Naive thymus-derived CD8-positive, alpha-beta T cell (primary cell): Measurements from ENCODE around the gene CFAP46. TPM values are rescaled to one million over a fixed set of nuclear protein-coding genes. Genes with fewer than 3 reads are reported as not detected.
"Not testable (repeated sequence)": the region's sequence is repeated elsewhere in the genome, so short reads cannot be mapped to it uniquely, and the experiment has no call there.

Experiments used
- ATAC-seq, 2 donors: fragments of 150-1000 bp; cut with Tn5 transposase in 1 of 2; sonication (Bioruptor Pico), chemical (Tn5 transposase) in 1 of 2; 1 replicate in 1 of 2; 2 replicates in 1 of 2; pipeline ENCODE4 v1.10.0; 2021; ENCODE audit warnings: mild to moderate bottlenecking in 2 of 2, moderate library complexity in 2 of 2
- POLR2A ChIA-PET: fragments of 350-600 bp; sonication (Branson Sonifier 250); formaldehyde crosslinking; loops from one replicate; lab custom pipeline; 2021; ENCODE audit warnings: antibody characterized with exemption; lab: Charles Lee
- DNase-seq, 10 donors: peaks; one replicate each; pipeline versions ENCODE4 v3.0.0 to v3.0.0-alpha.2; 2020 to 2022
- H3K27ac Mint-ChIP-seq, 10 donors: one replicate each; pipeline ENCODE4 v1.8.0; 2020 to 2022; ENCODE audit warnings: mild to moderate bottlenecking in 10 of 10, mixed read lengths in 10 of 10, moderate library complexity in 4 of 10, inconsistent platforms in 1 of 10
- H3K27me3 Mint-ChIP-seq, 5 donors: one replicate each; pipeline ENCODE4 v1.8.0; 2021 to 2022; ENCODE audit warnings: mixed read lengths in 5 of 5
- H3K36me3 Mint-ChIP-seq, 3 donors: one replicate each; pipeline ENCODE4 v1.8.0; 2020 to 2022; ENCODE audit warnings: mixed read lengths in 3 of 3, mild to moderate bottlenecking in 2 of 3, inconsistent platforms in 1 of 3
- H3K4me1 Mint-ChIP-seq, 4 donors: one replicate each; pipeline ENCODE4 v1.8.0; 2021 to 2022; ENCODE audit warnings: mixed read lengths in 4 of 4
- H3K4me3 Mint-ChIP-seq, 10 donors: one replicate each; pipeline ENCODE4 v1.8.0; 2020 to 2022; ENCODE audit warnings: mild to moderate bottlenecking in 10 of 10, mixed read lengths in 10 of 10, moderate library complexity in 6 of 10, inconsistent platforms in 1 of 10
- H3K9me3 Mint-ChIP-seq, 9 donors: one replicate each; pipeline ENCODE4 v1.8.0; 2020 to 2022; ENCODE audit warnings: mixed read lengths in 9 of 9, mild to moderate bottlenecking in 3 of 9, inconsistent platforms in 1 of 9, moderate library complexity in 1 of 9
- polyA plus RNA-seq, 3 donors: library from polyadenylated mRNA; unstranded; fragments of 300-500 nt; fragmentation: Illumina TruSeq; gene quantifications; one replicate each; pipeline ENCODE4 v1.2.3, GENCODE V29; 2021
- total RNA-seq, 8 experiments: library from RNA in 2 of 8; stranded (reverse) in 2 of 8; gene quantifications; one replicate each; pipeline ENCODE4 v1.2.3 and lab custom pipeline; 2021 to 2026

CFAP46 gene
- total and polyA plus RNA-seq, 5 experiments from 2014 or later: not detected

GRCh38 chr10:132772816-132773215 is 169.6 kb downstream of the CFAP46 start:
- H3K4me3 Mint-ChIP-seq, ATAC-seq, H3K27ac Mint-ChIP-seq, H3K4me1 Mint-ChIP-seq, POLR2A ChIA-PET, H3K9me3 Mint-ChIP-seq, DNase-seq, H3K27me3 Mint-ChIP-seq: not testable (repeated sequence)
- H3K36me3 Mint-ChIP-seq: peaks cover 0 to 49% (median 32%) of the 10 kb centered on the region in 3 donors

- Mint-ChIP-seq H3K4me3 (no peak overlapping the region), H3K27ac (no peak overlapping the region), H3K9me3 (no peaks in the 10 kb centered on the region), H3K4me1 (peaks cover 0 to 6% (median 0%) of the 10 kb centered on the region in 4 donors), H3K27me3 (no peaks in the 10 kb centered on the region), H3K36me3 (peaks cover 0 to 50% (median 33%) of the 10 kb centered on the region in 3 donors)
- POLR2A ChIA-PET: no interaction called here
- DNase-seq (no peak), ATAC-seq (no peak)
Measured at GRCh38 chr10:132770061-132771021, 172.0 kb downstream of the CFAP46 start.

- DNase-seq: no peak
- Mint-ChIP-seq H3K4me3 (no peak overlapping the region), H3K4me1 (peaks cover 0 to 5% (median 1%) of the 10 kb centered on the region in 4 donors), H3K9me3 (no peaks in the 10 kb centered on the region), H3K27ac (no peak overlapping the region), H3K36me3 (peaks cover 0 to 50% (median 32%) of the 10 kb centered on the region in 3 donors), H3K27me3 (no peaks in the 10 kb centered on the region)
- no peak for ATAC-seq
- POLR2A ChIA-PET: no interaction called here
Measured at GRCh38 chr10:132768346-132769248, 173.8 kb downstream of the CFAP46 start.

GRCh38 chr10:132766291-132766690 is 176.1 kb downstream of the CFAP46 start:
- no peak for DNase-seq
- POLR2A ChIA-PET: no interaction called here
- H3K4me3 Mint-ChIP-seq: no peak overlapping the region
- H3K4me1 Mint-ChIP-seq: peaks cover 3 to 11% (median 9%) of the 10 kb centered on the region in 4 donors
- H3K27ac Mint-ChIP-seq: no peak overlapping the region
- H3K27me3 Mint-ChIP-seq: no peaks in the 10 kb centered on the region
- no peak for ATAC-seq
- no peaks in the 10 kb centered on the region for H3K9me3 Mint-ChIP-seq
- H3K36me3 Mint-ChIP-seq: peaks cover 0 to 48% (median 25%) of the 10 kb centered on the region in 3 donors

- no peak overlapping the region for H3K27ac Mint-ChIP-seq
- H3K9me3 Mint-ChIP-seq: no peaks in the 10 kb centered on the region
- no peaks in the 10 kb centered on the region for H3K27me3 Mint-ChIP-seq
- peaks cover 0 to 43% (median 22%) of the 10 kb centered on the region in 3 donors for H3K36me3 Mint-ChIP-seq
- no peak overlapping the region for H3K4me3 Mint-ChIP-seq
- ATAC-seq (no peak), DNase-seq (no peak)
- POLR2A ChIA-PET: no interaction called here
- H3K4me1 Mint-ChIP-seq: peaks cover 5 to 12% (median 11%) of the 10 kb centered on the region in 4 donors
Measured at GRCh38 chr10:132765435-132765834, 176.9 kb downstream of the CFAP46 start.

- no peaks in the 10 kb centered on the region for H3K27me3 Mint-ChIP-seq
- peaks cover 5 to 12% (median 11%) of the 10 kb centered on the region in 4 donors for H3K4me1 Mint-ChIP-seq
- POLR2A ChIA-PET: no interaction called here
- peaks cover 0 to 33% (median 16%) of the 10 kb centered on the region in 3 donors for H3K36me3 Mint-ChIP-seq
- H3K4me3 Mint-ChIP-seq: no peak overlapping the region
- ATAC-seq (no peak), DNase-seq (no peak)
- no peaks in the 10 kb centered on the region for H3K9me3 Mint-ChIP-seq
- H3K27ac Mint-ChIP-seq: peak overlapping the region in 1 of 10 donors; percentile 85
Measured at GRCh38 chr10:132764108-132764507, 178.3 kb downstream of the CFAP46 start.

- H3K27me3 Mint-ChIP-seq: no peaks in the 10 kb centered on the region
Measured at GRCh38 chr10:132763545-132763944, 178.8 kb downstream of the CFAP46 start.

GRCh38 chr10:132762267-132762666 is 180.1 kb downstream of the CFAP46 start:
- no peak for DNase-seq
- POLR2A ChIA-PET: no interaction called here
- Mint-ChIP-seq H3K27ac (peak overlapping the region in 3 of 10 donors; percentile 30 to 61 (median 39)), H3K4me1 (peaks cover 5 to 12% (median 11%) of the 10 kb centered on the region in 4 donors), H3K4me3 (no peak overlapping the region), H3K27me3 (no peaks in the 10 kb centered on the region), H3K36me3 (peaks cover 0 to 22% (median 8%) of the 10 kb centered on the region in 3 donors), H3K9me3 (no peaks in the 10 kb centered on the region)
- ATAC-seq: no peak

More at GRCh38 chr10:132763545-132763944, 178.8 kb downstream of the CFAP46 start:
- POLR2A ChIA-PET: no interaction called here
- H3K4me3 Mint-ChIP-seq: no peak overlapping the region
- H3K9me3 Mint-ChIP-seq: no peaks in the 10 kb centered on the region
- no peak for DNase-seq
- ATAC-seq: no peak
- peaks cover 5 to 12% (median 11%) of the 10 kb centered on the region in 4 donors for H3K4me1 Mint-ChIP-seq
- peaks cover 0 to 32% (median 10%) of the 10 kb centered on the region in 3 donors for H3K36me3 Mint-ChIP-seq
- no peak overlapping the region for H3K27ac Mint-ChIP-seq

- no peak for ATAC-seq
Measured at GRCh38 chr10:132761395-132762060, 180.8 kb downstream of the CFAP46 start.

GRCh38 chr10:132758865-132759264 is 183.5 kb downstream of the CFAP46 start:
- no peak for DNase-seq
- peaks cover 0 to 11% (median 0%) of the 10 kb centered on the region in 9 donors for H3K9me3 Mint-ChIP-seq
- peaks cover 7 to 41% (median 27%) of the 10 kb centered on the region in 3 donors for H3K36me3 Mint-ChIP-seq
- peaks cover 5 to 14% (median 9%) of the 10 kb centered on the region in 4 donors for H3K4me1 Mint-ChIP-seq
- no peaks in the 10 kb centered on the region for H3K27me3 Mint-ChIP-seq
- POLR2A ChIA-PET: no interaction called here
- no peak overlapping the region for H3K4me3 Mint-ChIP-seq
- H3K27ac Mint-ChIP-seq: no peak overlapping the region
- ATAC-seq: no peak

More at GRCh38 chr10:132761395-132762060, 180.8 kb downstream of the CFAP46 start:
- Mint-ChIP-seq H3K4me3 (no peak overlapping the region), H3K9me3 (no peaks in the 10 kb centered on the region), H3K27me3 (no peaks in the 10 kb centered on the region), H3K27ac (no peak overlapping the region), H3K4me1 (peaks cover 5 to 11% (median 11%) of the 10 kb centered on the region in 4 donors), H3K36me3 (peaks cover 0 to 24% (median 12%) of the 10 kb centered on the region in 3 donors)
- DNase-seq: no peak
- POLR2A ChIA-PET: no interaction called here
